Measurements from ENCODE around the gene NAALADL2.

GRCh38 chr3:174907628-174908407 is 48.7 kb downstream of the NAALADL2 start:
- no peak for TF ChIP-seq CTCF (IDR thresholded peaks at IDR 0.05)
- no peak for TF ChIP-seq POLR2A (IDR thresholded peaks at IDR 0.05)
